ENCODE measurements around the gene AKR1A1. TPM values are rescaled to one million over a fixed set of nuclear protein-coding genes. Genes with fewer than 3 reads are reported as not detected.

The AKR1A1 gene
- total RNA-seq, 1 donor from 2014 or later, result 179 TPM

- no peaks in the 10 kb centered on the region for H3K27me3 Mint-ChIP-seq
- H3K4me3 Mint-ChIP-seq, result no peak overlapping the region
- H3K27ac Mint-ChIP-seq, result no peak overlapping the region
- H3K4me1 Mint-ChIP-seq (ENCODE audit: unreplicated experiment), result no peaks in the 10 kb centered on the region
- H3K36me3 Mint-ChIP-seq, result peaks cover 43% of the 10 kb centered on the region
- H3K9me3 Mint-ChIP-seq, result no peaks in the 10 kb centered on the region
- DNase-seq (ENCODE audit: extremely low spot score, unreplicated experiment), result no peak
- TF ChIP-seq, protein P1, sequence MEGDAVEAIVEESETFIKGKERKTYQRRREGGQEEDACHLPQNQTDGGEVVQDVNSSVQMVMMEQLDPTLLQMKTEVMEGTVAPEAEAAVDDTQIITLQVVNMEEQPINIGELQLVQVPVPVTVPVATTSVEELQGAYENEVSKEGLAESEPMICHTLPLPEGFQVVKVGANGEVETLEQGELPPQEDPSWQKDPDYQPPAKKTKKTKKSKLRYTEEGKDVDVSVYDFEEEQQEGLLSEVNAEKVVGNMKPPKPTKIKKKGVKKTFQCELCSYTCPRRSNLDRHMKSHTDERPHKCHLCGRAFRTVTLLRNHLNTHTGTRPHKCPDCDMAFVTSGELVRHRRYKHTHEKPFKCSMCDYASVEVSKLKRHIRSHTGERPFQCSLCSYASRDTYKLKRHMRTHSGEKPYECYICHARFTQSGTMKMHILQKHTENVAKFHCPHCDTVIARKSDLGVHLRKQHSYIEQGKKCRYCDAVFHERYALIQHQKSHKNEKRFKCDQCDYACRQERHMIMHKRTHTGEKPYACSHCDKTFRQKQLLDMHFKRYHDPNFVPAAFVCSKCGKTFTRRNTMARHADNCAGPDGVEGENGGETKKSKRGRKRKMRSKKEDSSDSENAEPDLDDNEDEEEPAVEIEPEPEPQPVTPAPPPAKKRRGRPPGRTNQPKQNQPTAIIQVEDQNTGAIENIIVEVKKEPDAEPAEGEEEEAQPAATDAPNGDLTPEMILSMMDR (conservative IDR thresholded peaks at IDR 0.05), result no peak
Observed at GRCh38 chr1:45608175-45609156, 57.8 kb downstream of the AKR1A1 start.

DNA sequence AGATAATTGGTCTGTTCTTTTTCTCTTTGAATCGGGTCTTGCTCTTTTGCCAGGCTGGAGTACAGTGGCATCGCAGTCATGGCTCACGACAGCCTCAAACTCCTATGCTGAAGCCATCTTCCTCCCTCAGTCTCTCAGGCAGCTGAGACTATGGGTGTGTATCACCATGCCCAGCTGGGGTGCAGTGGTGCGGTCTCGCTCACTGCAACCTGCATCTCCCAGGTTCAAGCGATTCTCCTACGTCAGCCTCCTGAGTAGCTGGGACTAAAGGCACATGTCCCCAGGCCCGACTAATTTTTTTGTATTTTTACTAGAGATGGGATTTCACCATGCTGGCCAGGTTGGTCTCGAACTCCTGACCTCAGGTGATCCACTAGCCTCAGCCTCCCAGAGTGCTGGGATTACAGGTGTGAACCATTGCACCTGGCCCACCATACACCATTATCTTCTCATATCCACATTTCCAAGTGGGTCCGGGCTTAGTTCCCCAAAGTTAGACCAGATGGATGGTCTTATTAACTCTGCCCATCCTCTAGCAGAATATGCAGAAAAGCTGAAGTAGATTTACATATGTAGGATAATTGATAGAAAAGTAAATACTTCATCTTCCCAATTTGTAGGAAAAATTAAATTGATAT, 60.1 kb downstream of the AKR1A1 start:
- Mint-ChIP-seq H3K9me3 (no peaks in the 10 kb centered on the region), H3K36me3 (peaks cover 49% of the 10 kb centered on the region), H3K4me1 (ENCODE audit: unreplicated experiment) (no peaks in the 10 kb centered on the region), H3K27ac (no peak overlapping the region), H3K4me3 (no peak overlapping the region), H3K27me3 (no peaks in the 10 kb centered on the region)
- DNase-seq (ENCODE audit: extremely low spot score, unreplicated experiment), result no peak
- TF ChIP-seq, protein P1 (conservative IDR thresholded peaks at IDR 0.05), result no peak

GRCh38 chr1:45612941-45613579, 62.4 kb downstream of the AKR1A1 start:
- no peak for DNase-seq (ENCODE audit: extremely low spot score, unreplicated experiment)
- H3K4me3 Mint-ChIP-seq, result no peak overlapping the region

GRCh38 chr1:45615885-45616284, 65.3 kb downstream of the AKR1A1 start:
- no peaks in the 10 kb centered on the region for H3K4me1 Mint-ChIP-seq (ENCODE audit: unreplicated experiment)
- H3K27me3 Mint-ChIP-seq, result no peaks in the 10 kb centered on the region
- no peak for DNase-seq (ENCODE audit: extremely low spot score, unreplicated experiment)
- H3K4me3 Mint-ChIP-seq, result no peak overlapping the region
- H3K9me3 Mint-ChIP-seq, result no peaks in the 10 kb centered on the region
- no peak overlapping the region for H3K27ac Mint-ChIP-seq
- H3K36me3 Mint-ChIP-seq, result peaks cover 40% of the 10 kb centered on the region
- TF ChIP-seq, protein P1 (conservative IDR thresholded peaks at IDR 0.05), result no peak

More at GRCh38 chr1:45612941-45613579, 62.4 kb downstream of the AKR1A1 start:
- TF ChIP-seq, protein P1 (conservative IDR thresholded peaks at IDR 0.05), result no peak
- no peaks in the 10 kb centered on the region for H3K27me3 Mint-ChIP-seq
- H3K27ac Mint-ChIP-seq, result no peak overlapping the region
- peaks cover 44% of the 10 kb centered on the region for H3K36me3 Mint-ChIP-seq
- H3K9me3 Mint-ChIP-seq, result no peaks in the 10 kb centered on the region
- H3K4me1 Mint-ChIP-seq (ENCODE audit: unreplicated experiment), result no peaks in the 10 kb centered on the region

- Mint-ChIP-seq H3K4me1 (ENCODE audit: unreplicated experiment) (no peaks in the 10 kb centered on the region), H3K9me3 (no peaks in the 10 kb centered on the region), H3K36me3 (peaks cover 35% of the 10 kb centered on the region), H3K4me3 (no peak overlapping the region), H3K27me3 (no peaks in the 10 kb centered on the region), H3K27ac (no peak overlapping the region)
- no peak for DNase-seq (ENCODE audit: extremely low spot score, unreplicated experiment)
- TF ChIP-seq, protein P1 (conservative IDR thresholded peaks at IDR 0.05), result no peak
Observed at GRCh38 chr1:45617618-45618017, 67.0 kb downstream of the AKR1A1 start.
